Type B pancreatic cell (in vitro differentiated cells): Measurements from ENCODE around the gene XPNPEP3. TPM values are rescaled to one million over a fixed set of nuclear protein-coding genes. Genes with fewer than 3 reads are reported as not detected.

Experiments used
- DNase-seq: peaks from one replicate; pipeline ENCODE4 v3.0.0; 2021; ENCODE audit warnings: mixed read lengths; ENCODE audit not compliant: unreplicated experiment; ENCODE audit errors: extremely low spot score
- H3K27ac Mint-ChIP-seq: 2 replicates; pipeline ENCODE4 v1.8.0; 2021; ENCODE audit warnings: mild to moderate bottlenecking, mixed read lengths
- H3K27me3 Mint-ChIP-seq: 2 replicates; pipeline ENCODE4 v1.8.0; 2021; ENCODE audit warnings: mixed read lengths
- H3K36me3 Mint-ChIP-seq: 2 replicates; pipeline ENCODE4 v1.8.0; 2021; ENCODE audit warnings: mixed read lengths
- H3K4me1 Mint-ChIP-seq: one replicate; pipeline ENCODE4 v1.8.0; 2021; ENCODE audit warnings: mixed read lengths; ENCODE audit not compliant: unreplicated experiment
- H3K4me3 Mint-ChIP-seq: 2 replicates; pipeline ENCODE4 v1.8.0; 2021; ENCODE audit warnings: mild to moderate bottlenecking, mixed read lengths
- H3K9me3 Mint-ChIP-seq: 2 replicates; pipeline ENCODE4 v1.8.0; 2021; ENCODE audit warnings: mixed read lengths
- long read RNA-seq: library from polyadenylated mRNA; unstranded; transcript quantifications from one replicate; pipeline ENCODE4 v2.0.0, GENCODE V29; 2020
- total RNA-seq: library from RNA; stranded (reverse); gene quantifications from 2 replicates; pipeline ENCODE4 v1.2.1, GENCODE V29; 2021; ENCODE audit warnings: low replicate concordance
- TF ChIP-seq, protein P1 (sequence below): fragments of 200-600 bp; sonication (generic); conservative IDR thresholded peaks from 2 replicates; pipeline ENCODE4 v1.5.0; 2021; ENCODE audit warnings: antibody characterized with exemption, mild to moderate bottlenecking

The XPNPEP3 gene
- 21.9 and 30.9 TPM in 2 replicates for total RNA-seq
- long read RNA-seq, full-length matches to known transcripts = 24 of 46 reads
- long read RNA-seq, partial matches to known transcripts = 3 of 46 reads
- long read RNA-seq, other reads (novel, unspliced or antisense) = 19 of 46 reads

DNA sequence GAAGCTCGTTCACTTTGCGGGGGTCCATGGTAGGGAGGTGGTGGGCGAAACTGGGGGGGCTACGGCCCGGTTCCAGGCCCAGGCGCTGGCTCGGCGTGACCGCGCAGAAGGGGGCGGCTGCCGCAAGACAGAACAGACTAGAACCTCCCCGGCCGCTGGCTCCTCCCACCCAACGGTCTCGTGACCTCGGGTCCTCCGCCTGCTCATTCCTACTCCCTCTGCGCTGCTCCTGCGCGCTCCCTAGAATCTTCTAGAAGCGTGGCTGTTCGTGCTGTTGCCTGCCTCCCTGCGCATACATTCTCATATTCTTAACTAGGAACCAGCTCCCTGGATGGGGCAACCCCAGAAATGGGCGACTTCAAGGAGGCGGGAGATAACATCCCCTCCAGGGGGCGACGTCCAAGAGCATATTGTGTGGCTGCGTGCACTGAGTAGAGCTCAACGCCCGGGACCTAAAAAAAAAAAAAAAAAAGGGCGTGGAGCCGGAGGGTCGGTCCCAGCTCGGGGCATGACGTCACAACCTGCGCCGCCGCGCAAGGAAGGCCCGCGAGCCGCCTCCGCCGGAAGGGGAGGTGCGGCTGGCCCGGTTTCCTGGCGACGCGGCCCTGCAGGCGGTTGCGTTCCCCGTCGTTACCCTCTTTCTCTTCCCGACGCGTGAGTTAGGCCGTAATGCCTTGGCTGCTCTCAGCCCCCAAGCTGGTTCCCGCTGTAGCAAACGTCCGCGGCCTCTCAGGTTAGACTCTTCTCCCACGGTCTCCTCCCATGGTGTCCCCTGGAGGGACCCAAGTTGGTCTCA lies at the start of gene XPNPEP3, which contains the start of gene ST13:
Gene XPNPEP3, plus strand, starts transcription at position 636 of the 796 bp plus-strand sequence. Its CDS starts 34 bp downstream, at position 670.
Gene ST13, minus strand, starts transcription at position 127 of the 796 bp plus-strand sequence. Its CDS starts 99 bp downstream, at position 28.
- Mint-ChIP-seq H3K27me3 (no peaks in the 10 kb centered on the region), H3K9me3 (no peaks in the 10 kb centered on the region), H3K4me3 (peak within 1 kb of the TSS; percentile 99), H3K36me3 (peaks cover 9% of the 10 kb centered on the region), H3K27ac (peak within 1 kb of the TSS; percentile 100), H3K4me1 (peaks cover 35% of the 10 kb centered on the region)
- peak; percentile 97 for DNase-seq
- TF ChIP-seq, protein P1, sequence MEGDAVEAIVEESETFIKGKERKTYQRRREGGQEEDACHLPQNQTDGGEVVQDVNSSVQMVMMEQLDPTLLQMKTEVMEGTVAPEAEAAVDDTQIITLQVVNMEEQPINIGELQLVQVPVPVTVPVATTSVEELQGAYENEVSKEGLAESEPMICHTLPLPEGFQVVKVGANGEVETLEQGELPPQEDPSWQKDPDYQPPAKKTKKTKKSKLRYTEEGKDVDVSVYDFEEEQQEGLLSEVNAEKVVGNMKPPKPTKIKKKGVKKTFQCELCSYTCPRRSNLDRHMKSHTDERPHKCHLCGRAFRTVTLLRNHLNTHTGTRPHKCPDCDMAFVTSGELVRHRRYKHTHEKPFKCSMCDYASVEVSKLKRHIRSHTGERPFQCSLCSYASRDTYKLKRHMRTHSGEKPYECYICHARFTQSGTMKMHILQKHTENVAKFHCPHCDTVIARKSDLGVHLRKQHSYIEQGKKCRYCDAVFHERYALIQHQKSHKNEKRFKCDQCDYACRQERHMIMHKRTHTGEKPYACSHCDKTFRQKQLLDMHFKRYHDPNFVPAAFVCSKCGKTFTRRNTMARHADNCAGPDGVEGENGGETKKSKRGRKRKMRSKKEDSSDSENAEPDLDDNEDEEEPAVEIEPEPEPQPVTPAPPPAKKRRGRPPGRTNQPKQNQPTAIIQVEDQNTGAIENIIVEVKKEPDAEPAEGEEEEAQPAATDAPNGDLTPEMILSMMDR = peak; percentile 23

DNA sequence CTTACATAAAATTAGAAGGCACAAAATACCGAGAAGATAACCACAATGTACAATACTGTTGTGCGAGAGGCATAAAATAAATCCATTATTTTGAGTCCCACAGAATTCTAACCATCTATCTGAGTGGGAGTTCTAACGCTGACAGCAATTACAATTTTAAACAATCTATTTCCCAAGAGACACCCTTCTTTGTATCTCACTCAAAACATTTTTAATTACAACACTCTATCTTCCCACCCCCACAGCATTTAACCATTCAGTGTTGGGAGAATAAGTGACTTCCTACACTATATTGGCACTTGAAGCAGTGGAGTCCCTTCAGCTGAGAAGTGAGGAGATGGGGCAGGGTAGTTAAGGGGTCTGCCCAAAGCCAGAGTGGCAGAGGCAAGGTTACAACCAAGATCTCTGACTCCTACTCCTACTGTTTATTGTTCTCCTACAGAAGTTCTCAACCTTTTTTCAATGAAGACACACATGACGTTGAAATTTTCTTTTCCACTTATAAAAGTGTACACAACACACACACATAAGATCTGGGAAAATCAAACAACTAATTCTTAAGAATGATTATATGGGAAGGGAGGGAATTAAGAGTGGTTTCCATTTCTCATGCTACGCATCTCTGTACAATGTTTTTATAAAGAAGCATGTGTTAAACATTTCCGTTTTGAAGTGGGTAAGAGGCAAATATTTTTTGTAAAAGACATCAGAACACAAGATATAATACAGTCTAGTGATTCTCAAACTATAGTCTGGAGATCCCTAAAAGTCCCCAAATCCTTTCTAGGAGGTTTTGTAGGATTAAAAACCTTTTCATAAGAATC lies 48.7 kb upstream of the XPNPEP3 start:
- peaks cover 12% of the 10 kb centered on the region for H3K4me1 Mint-ChIP-seq
- DNase-seq = no peak
- TF ChIP-seq, protein P1 = no peak
- no peaks in the 10 kb centered on the region for H3K27me3 Mint-ChIP-seq
- H3K4me3 Mint-ChIP-seq = no peak overlapping the region
- peaks cover 18% of the 10 kb centered on the region for H3K36me3 Mint-ChIP-seq
- no peaks in the 10 kb centered on the region for H3K9me3 Mint-ChIP-seq
- H3K27ac Mint-ChIP-seq = peak overlapping the region; percentile 4

DNA sequence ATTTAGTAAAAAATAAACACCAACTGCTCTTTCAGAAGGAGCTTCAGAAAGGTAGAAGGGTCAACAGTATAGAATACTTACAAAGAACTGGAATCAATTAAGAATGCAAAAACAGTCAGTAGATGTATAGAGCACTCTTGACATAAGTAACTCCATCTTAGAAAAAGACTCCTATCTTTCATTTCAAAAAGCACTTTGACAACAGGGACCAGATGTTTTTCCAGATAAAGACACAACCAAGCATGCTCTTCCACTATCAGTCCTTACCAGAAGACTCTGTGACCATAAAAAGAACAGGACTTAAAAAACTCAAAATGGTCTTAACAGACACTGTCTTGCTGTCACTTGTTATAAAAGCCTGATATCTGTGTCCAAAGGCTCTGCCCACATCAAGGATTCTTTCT lies 43.0 kb upstream of the XPNPEP3 start:
- Mint-ChIP-seq H3K36me3 (peaks cover 12% of the 10 kb centered on the region), H3K27ac (no peak overlapping the region), H3K4me1 (peaks cover 23% of the 10 kb centered on the region), H3K9me3 (no peaks in the 10 kb centered on the region), H3K27me3 (no peaks in the 10 kb centered on the region), H3K4me3 (no peak overlapping the region)
- TF ChIP-seq, protein P1 = no peak
- DNase-seq = no peak

DNA sequence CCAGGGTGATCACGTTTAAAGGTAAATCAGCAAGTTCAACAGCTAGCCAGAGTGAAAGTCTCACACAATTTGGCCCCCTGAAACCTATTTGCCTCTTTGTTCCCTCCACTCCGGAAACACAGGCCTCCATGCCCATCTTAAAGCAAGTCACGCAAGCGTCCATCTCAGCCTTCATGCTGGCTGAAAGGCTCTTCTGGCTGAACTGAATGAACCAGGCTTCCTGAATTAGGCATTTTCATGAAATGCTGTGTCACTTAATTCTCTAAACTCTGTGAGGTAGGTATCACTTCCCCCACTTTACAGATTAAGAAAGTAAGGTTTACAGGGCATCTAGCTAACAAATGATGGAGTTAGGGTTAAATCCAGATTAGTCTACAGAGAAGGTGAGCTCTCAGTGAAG lies 39.2 kb upstream of the XPNPEP3 start:
- Mint-ChIP-seq H3K36me3 (peaks cover 12% of the 10 kb centered on the region), H3K4me3 (peak overlapping the region; percentile 96), H3K9me3 (no peaks in the 10 kb centered on the region), H3K27me3 (no peaks in the 10 kb centered on the region), H3K27ac (peak overlapping the region; percentile 48), H3K4me1 (peaks cover 30% of the 10 kb centered on the region)
- DNase-seq = no peak
- TF ChIP-seq, protein P1 = no peak

DNA sequence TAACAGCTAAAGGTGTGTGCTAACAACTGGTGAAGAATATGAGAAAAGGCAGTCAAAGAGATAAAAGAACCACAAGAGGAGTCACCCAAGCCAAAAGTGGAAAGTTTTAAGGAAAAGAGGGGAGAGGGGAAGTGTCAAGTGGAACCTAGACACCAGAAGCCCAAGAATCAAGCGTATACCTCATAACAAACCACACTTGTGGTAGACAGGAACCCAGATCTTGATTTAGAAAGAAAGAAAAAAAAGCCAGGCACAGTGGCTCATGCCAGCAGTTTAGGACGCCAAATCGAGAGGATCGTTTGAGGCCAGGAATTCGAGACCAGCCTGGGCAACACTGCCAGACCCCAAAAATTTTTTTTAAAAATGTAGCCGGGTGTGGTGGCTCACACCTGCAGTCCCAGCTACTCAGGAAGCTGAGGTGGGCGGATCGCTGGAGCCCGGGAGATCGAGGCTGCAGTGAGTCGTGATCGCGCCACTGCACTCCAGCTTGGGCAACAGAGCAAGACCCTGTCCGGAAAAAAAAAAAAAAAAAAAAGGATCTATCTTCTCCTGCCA lies 38.7 kb upstream of the XPNPEP3 start:
- no peak for DNase-seq
- H3K27me3 Mint-ChIP-seq = no peaks in the 10 kb centered on the region
- H3K27ac Mint-ChIP-seq = peak overlapping the region; percentile 77
- H3K36me3 Mint-ChIP-seq = peaks cover 12% of the 10 kb centered on the region
- no peaks in the 10 kb centered on the region for H3K9me3 Mint-ChIP-seq
- peaks cover 30% of the 10 kb centered on the region for H3K4me1 Mint-ChIP-seq
- H3K4me3 Mint-ChIP-seq = peak overlapping the region; percentile 96
- TF ChIP-seq, protein P1 = no peak
